Measurements from ENCODE around the gene ANKRD52.
A peak's percentile ranks its signal among the peaks of the same experiment; 100 is the strongest.

DNA sequence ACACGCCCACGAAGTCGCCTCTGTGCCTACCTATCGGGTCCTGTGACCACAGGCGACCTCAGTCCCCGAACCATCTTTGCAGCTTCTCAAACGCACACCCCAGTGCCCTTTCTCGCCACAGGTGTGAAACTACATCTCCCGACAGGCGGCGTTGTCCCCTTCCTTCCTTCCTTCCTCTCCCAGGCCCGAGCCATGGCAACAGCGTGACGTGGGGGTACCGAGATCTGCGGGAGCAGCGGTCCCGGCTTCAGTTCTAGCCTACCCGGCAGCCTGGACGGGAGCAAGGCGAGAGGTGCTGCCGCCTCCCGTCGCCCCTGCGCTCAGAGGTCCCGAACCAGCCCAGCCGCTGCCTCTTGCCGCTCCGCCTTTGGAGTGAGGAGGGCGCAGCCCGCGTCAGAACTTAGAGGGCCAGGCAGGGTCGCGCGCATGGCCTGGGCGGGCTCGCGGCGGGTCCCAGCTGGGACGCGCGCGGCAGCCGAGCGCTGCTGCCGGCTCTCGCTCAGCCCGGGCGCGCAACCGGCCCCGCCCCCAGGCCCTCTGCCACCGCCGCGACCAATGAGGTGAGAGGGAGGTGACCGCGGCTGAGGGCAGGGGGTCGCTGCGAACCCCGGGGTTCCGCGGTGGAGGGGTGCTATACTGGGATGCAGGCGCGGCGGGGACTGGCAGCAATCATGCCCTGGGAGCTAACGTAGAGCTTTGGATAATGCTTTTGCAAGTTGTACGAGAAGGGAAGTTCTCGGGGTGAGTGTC, 8.7 kb upstream of the ANKRD52 start, which contains the start of gene COQ10A:
- TF ChIP-seq, protein P1, sequence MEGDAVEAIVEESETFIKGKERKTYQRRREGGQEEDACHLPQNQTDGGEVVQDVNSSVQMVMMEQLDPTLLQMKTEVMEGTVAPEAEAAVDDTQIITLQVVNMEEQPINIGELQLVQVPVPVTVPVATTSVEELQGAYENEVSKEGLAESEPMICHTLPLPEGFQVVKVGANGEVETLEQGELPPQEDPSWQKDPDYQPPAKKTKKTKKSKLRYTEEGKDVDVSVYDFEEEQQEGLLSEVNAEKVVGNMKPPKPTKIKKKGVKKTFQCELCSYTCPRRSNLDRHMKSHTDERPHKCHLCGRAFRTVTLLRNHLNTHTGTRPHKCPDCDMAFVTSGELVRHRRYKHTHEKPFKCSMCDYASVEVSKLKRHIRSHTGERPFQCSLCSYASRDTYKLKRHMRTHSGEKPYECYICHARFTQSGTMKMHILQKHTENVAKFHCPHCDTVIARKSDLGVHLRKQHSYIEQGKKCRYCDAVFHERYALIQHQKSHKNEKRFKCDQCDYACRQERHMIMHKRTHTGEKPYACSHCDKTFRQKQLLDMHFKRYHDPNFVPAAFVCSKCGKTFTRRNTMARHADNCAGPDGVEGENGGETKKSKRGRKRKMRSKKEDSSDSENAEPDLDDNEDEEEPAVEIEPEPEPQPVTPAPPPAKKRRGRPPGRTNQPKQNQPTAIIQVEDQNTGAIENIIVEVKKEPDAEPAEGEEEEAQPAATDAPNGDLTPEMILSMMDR (IDR thresholded peaks at IDR 0.05; ENCODE audit: borderline replicate concordance, extremely low read depth, low read length, poor library complexity, severe bottlenecking): peak; percentile 77
- TF ChIP-seq EZH2 (IDR thresholded peaks at IDR 0.05; ENCODE audit: borderline replicate concordance, low read depth, low read length, severe bottlenecking): no peak

All from DND-41 (cell line).